Thymus (tissue), 11 donors: ENCODE results near the gene AMMECR1. TPM values are rescaled to one million over a fixed set of nuclear protein-coding genes. Genes with fewer than 3 reads are reported as not detected.

Source experiments
- DNase-seq, 9 donors: peaks; one replicate each; pipeline ENCODE4 v3.0.0-alpha.2; 2013; ENCODE audit warnings: low spot score in 9 of 9, low read depth in 6 of 9, missing footprints in 1 of 9
- H3K27ac ChIP-seq, 2 donors: one replicate each; pipeline ENCODE4 v1.5.1; 2013; ENCODE audit warnings: control low read depth in 1 of 2, low read depth in 1 of 2, low read length in 1 of 2, mild to moderate bottlenecking in 1 of 2, moderate library complexity in 1 of 2
- H3K27me3 ChIP-seq, 2 donors: one replicate each; pipeline ENCODE4 v1.5.1; 2013; ENCODE audit warnings: low read length in 1 of 2; ENCODE audit not compliant: control insufficient read depth in 2 of 2, insufficient read depth in 1 of 2
- H3K36me3 ChIP-seq, 2 donors: one replicate each; pipeline ENCODE4 v1.5.1; 2013; ENCODE audit warnings: low read length in 1 of 2, mild to moderate bottlenecking in 1 of 2, moderate library complexity in 1 of 2; ENCODE audit not compliant: control insufficient read depth in 2 of 2, insufficient read depth in 2 of 2
- H3K4me1 ChIP-seq, 2 donors: one replicate each; pipeline ENCODE4 v1.5.1; 2013; ENCODE audit warnings: low read length in 2 of 2; ENCODE audit not compliant: control insufficient read depth in 2 of 2, insufficient read depth in 2 of 2
- H3K4me3 ChIP-seq, 2 donors: one replicate each; pipeline ENCODE4 v1.5.1; 2013; ENCODE audit warnings: low read length in 2 of 2, control low read depth in 1 of 2, mild to moderate bottlenecking in 1 of 2
- H3K9me3 ChIP-seq, 2 donors: one replicate each; pipeline ENCODE4 v1.5.1; 2013; ENCODE audit warnings: low read length in 1 of 2, mild to moderate bottlenecking in 1 of 2; ENCODE audit not compliant: control insufficient read depth in 2 of 2, insufficient read depth in 1 of 2
- WGBS: extraction: QIAGEN DNeasy Blood & Tissue Kit; methylation state at CpG from one replicate; pipeline ENCODE4 v1.1.7; 2013; 5-methylcytosine and 5-hydroxymethylcytosine counted together
- polyA plus RNA-seq: library from polyadenylated mRNA; stranded (reverse); fragments of 200-250 nt; gene quantifications from one replicate; pipeline ENCODE4 v1.2.3, GENCODE V29; 2013
- total RNA-seq: library from RNA; stranded (reverse); fragments of 120-200 nt; gene quantifications from one replicate; pipeline ENCODE4 v1.2.4, GENCODE V29; 2013
- donor health status: healthy.

Gene AMMECR1
- total and polyA plus RNA-seq, 2 donors, result 5.1 to 7.0 TPM

- Histone ChIP-seq H3K27ac (no peak overlapping the region), H3K36me3 (no peaks in the 10 kb centered on the region), H3K27me3 (no peaks in the 10 kb centered on the region), H3K4me3 (no peak overlapping the region), H3K4me1 (no peaks in the 10 kb centered on the region), H3K9me3 (no peaks in the 10 kb centered on the region)
- whole genome bisulfite sequencing, result 86% methylated on average over 2 of the region's 2 CpGs
- DNase-seq, result no peak
Measured at GRCh38 chrX:110153896-110154295, 164.0 kb downstream of the AMMECR1 start.

- Histone ChIP-seq H3K4me3 (no peak overlapping the region), H3K4me1 (no peaks in the 10 kb centered on the region), H3K27me3 (no peaks in the 10 kb centered on the region), H3K27ac (no peak overlapping the region), H3K36me3 (no peaks in the 10 kb centered on the region), H3K9me3 (no peaks in the 10 kb centered on the region)
- no peak for DNase-seq
- WGBS, result 96% methylated on average over 2 of the region's 2 CpGs
Measured at GRCh38 chrX:110153244-110153643, 164.6 kb downstream of the AMMECR1 start.

GRCh38 chrX:110146521-110146920, 171.4 kb downstream of the AMMECR1 start:
- 51% methylated on average over 2 of the region's 2 CpGs for whole genome bisulfite sequencing
- H3K36me3 ChIP-seq, result no peaks in the 10 kb centered on the region
- no peak overlapping the region for H3K27ac ChIP-seq
- peak in 7 of 9 donors; percentile 17 to 72 (median 36) for DNase-seq
- no peaks in the 10 kb centered on the region for H3K27me3 ChIP-seq
- H3K9me3 ChIP-seq, result no peaks in the 10 kb centered on the region
- H3K4me3 ChIP-seq, result no peak overlapping the region
- no peaks in the 10 kb centered on the region for H3K4me1 ChIP-seq

- H3K9me3 ChIP-seq, result no peaks in the 10 kb centered on the region
- H3K4me1 ChIP-seq, result no peaks in the 10 kb centered on the region
- no peak overlapping the region for H3K27ac ChIP-seq
- H3K27me3 ChIP-seq, result no peaks in the 10 kb centered on the region
- peak in 4 of 9 donors; percentile 6 to 41 (median 18) for DNase-seq
- 27% methylated on average over 4 of the region's 4 CpGs for WGBS
- H3K4me3 ChIP-seq, result no peak overlapping the region
- H3K36me3 ChIP-seq, result no peaks in the 10 kb centered on the region
Measured at GRCh38 chrX:110145854-110146253, 172.0 kb downstream of the AMMECR1 start.

- no peaks in the 10 kb centered on the region for H3K36me3 ChIP-seq
- no peak overlapping the region for H3K27ac ChIP-seq
Measured at GRCh38 chrX:110145311-110145710, 172.6 kb downstream of the AMMECR1 start.

More at GRCh38 chrX:110145311-110145710, 172.6 kb downstream of the AMMECR1 start:
- no peaks in the 10 kb centered on the region for H3K9me3 ChIP-seq
- H3K4me3 ChIP-seq, result no peak overlapping the region
- no peaks in the 10 kb centered on the region for H3K27me3 ChIP-seq
- no peaks in the 10 kb centered on the region for H3K4me1 ChIP-seq
- DNase-seq, result no peak

Other genes starting within 250 kb of the AMMECR1 start
- 0.09 TPM for gene RTL9, start 40.8 kb upstream of the AMMECR1 start, total RNA-seq
- gene RTL9, start 40.8 kb upstream of the AMMECR1 start, polyA plus RNA-seq, result 0.05 TPM